GM12878 (cell line): ENCODE measurements around the gene PRKN. TPM values are rescaled to one million over a fixed set of nuclear protein-coding genes. Genes with fewer than 3 reads are reported as not detected.

Experiments
- ATAC-seq: fragments of 200-7000 bp; cut with Tn5 transposase; 3 replicates; pipeline ENCODE4 v1.9.1; 2020; ENCODE audit warnings: mild to moderate bottlenecking, moderate library complexity
- BruUV-seq: library from RNA; stranded (reverse); fragments of 400-500 nt; replicated peaks from 2 replicates; lab custom pipeline; 2021; lab: Mats Ljungman, UMichigan
- CTCF ChIA-PET: fragments of 300-600 bp; sonication (Branson Sonifier 250); formaldehyde crosslinking; extraction: SDS; loops from one replicate; lab custom pipeline; 2021; ENCODE audit warnings: inconsistent platforms; lab: Yijun Ruan, JAX
- POLR2A ChIA-PET: fragments of 350-600 bp; formaldehyde crosslinking; extraction: SDS; loops from one replicate; lab custom pipeline; 2021; ENCODE audit warnings: inconsistent platforms; lab: Charles Lee
- RAD21 ChIA-PET: fragments of 300-600 bp; sonication (Branson Sonifier 250); formaldehyde crosslinking; loops from one replicate; lab custom pipeline; 2023; ENCODE audit warnings: antibody characterized with exemption; ENCODE audit not compliant: unreplicated experiment; lab: Charles Lee
- SMC1A ChIA-PET: fragments of 300-600 bp; sonication (Branson Sonifier 250); formaldehyde crosslinking; loops from one replicate; lab custom pipeline; 2023; ENCODE audit not compliant: unreplicated experiment, uncharacterized antibody; lab: Charles Lee
- DNase-seq: peaks from one replicate; pipeline ENCODE4 v3.0.0-alpha.2; 2011; ENCODE audit warnings: low read depth, low spot score
- FAIRE-seq: peaks from 3 replicates; lab custom pipeline; 2011; peaks lifted over from hg19 to GRCh38; lab: Jason Lieb, UNC
- H2AFZ ChIP-seq: 2 replicates; pipeline ENCODE4 v1.6.0; 2011; ENCODE audit warnings: low read depth, low read length, control low read depth; ENCODE audit not compliant: control insufficient read depth
- H3K27ac ChIP-seq: 2 replicates; pipeline ENCODE4 v1.5.1; 2011; ENCODE audit warnings: control low read depth; ENCODE audit not compliant: control insufficient read depth, insufficient read depth
- H3K27me3 ChIP-seq, 2 experiments: replicated peaks in 1 of 2; 2 replicates each; pipeline versions ENCODE4 v1.6.0 to v1.6.1; 2011; ENCODE audit warnings: low read length in 1 of 2; ENCODE audit not compliant: control insufficient read depth in 2 of 2, insufficient read depth in 2 of 2
- H3K36me3 ChIP-seq, 2 experiments: 2 replicates each; pipeline ENCODE4 v1.5.1; 2011; ENCODE audit warnings: low read length in 1 of 2; ENCODE audit not compliant: control insufficient read depth in 2 of 2, insufficient read depth in 2 of 2
- H3K4me1 ChIP-seq: 2 replicates; pipeline ENCODE4 v1.6.1; 2011; ENCODE audit warnings: mild to moderate bottlenecking, low read length, moderate library complexity, mixed read lengths; ENCODE audit not compliant: control insufficient read depth, insufficient read depth
- H3K4me2 ChIP-seq: 2 replicates; pipeline ENCODE4 v1.6.0; 2011; ENCODE audit warnings: control low read depth; ENCODE audit not compliant: control insufficient read depth, insufficient read depth
- H3K4me3 ChIP-seq: fragments of 200-600 bp; sonication (generic); 2 replicates; pipeline ENCODE4 v1.5.1; 2016
- H3K79me2 ChIP-seq: 2 replicates; pipeline ENCODE4 v1.6.0; 2011; ENCODE audit warnings: low read length; ENCODE audit not compliant: control insufficient read depth, insufficient read depth
- H3K9ac ChIP-seq: 2 replicates; pipeline ENCODE4 v1.8.0; 2011; ENCODE audit warnings: low read length, control low read depth, mixed read lengths; ENCODE audit not compliant: control insufficient read depth, insufficient read depth
- H3K9me3 ChIP-seq: replicated peaks from 3 replicates; pipeline ENCODE4 v1.5.1; 2011; ENCODE audit warnings: mild to moderate bottlenecking, low read length; ENCODE audit not compliant: control insufficient read depth, insufficient read depth
- H4K20me1 ChIP-seq: 2 replicates; pipeline ENCODE4 v1.6.0; 2011; ENCODE audit not compliant: control insufficient read depth, insufficient read depth
- EP300 ChIP-seq, 2 experiments: fragments of 150-350 bp in 1 of 2; IDR thresholded peaks; 2 replicates each; pipeline ENCODE4 v1.6.1; 2011 to 2012; ENCODE audit warnings: low read depth in 2 of 2, low read length in 2 of 2, borderline replicate concordance in 1 of 2, improper control_type of control experiment in 1 of 2, inconsistent platforms in 1 of 2; ENCODE audit not compliant: control insufficient read depth in 1 of 2
- ETV6 ChIP-seq, 2 experiments: fragments of 450-650 bp in 1 of 2; IDR thresholded peaks in 1 of 2; conservative IDR thresholded peaks in 1 of 2; 2 replicates each; pipeline ENCODE4 v1.6.1; 2014; ENCODE audit warnings: antibody characterized with exemption in 1 of 2, borderline replicate concordance in 1 of 2, low read depth in 1 of 2, mild to moderate bottlenecking in 1 of 2, moderate library complexity in 1 of 2
- HDAC2 ChIP-seq: fragments of 200-600 bp; sonication (generic); IDR thresholded peaks from 2 replicates; pipeline ENCODE4 v1.6.1; 2017
- NBN ChIP-seq: fragments of 450-650 bp; IDR thresholded peaks from 2 replicates; pipeline ENCODE4 v1.6.1; 2016
- NRF1 ChIP-seq: conservative IDR thresholded peaks from 2 replicates; pipeline ENCODE4 v1.6.1; 2011; ENCODE audit warnings: mild to moderate bottlenecking, low read depth, low read length, improper control_type of control experiment
- PAX5 ChIP-seq: IDR thresholded peaks from 2 replicates; pipeline ENCODE4 v1.6.1; 2011; ENCODE audit warnings: low read depth, low read length, borderline replicate concordance
- PAX8 ChIP-seq: fragments of 450-650 bp; IDR thresholded peaks from 2 replicates; pipeline ENCODE4 v1.6.1; 2017; ENCODE audit warnings: mild to moderate bottlenecking, moderate library complexity
- POU2F2 ChIP-seq: IDR thresholded peaks from 3 replicates; pipeline ENCODE4 v1.6.1; 2011; ENCODE audit warnings: low read depth, mild to moderate bottlenecking, low read length, borderline replicate concordance
- RFX5 ChIP-seq: IDR thresholded peaks from 2 replicates; pipeline ENCODE4 v1.6.1; 2011; ENCODE audit warnings: low read depth, low read length, improper control_type of control experiment
- SP1 ChIP-seq: IDR thresholded peaks from one replicate; pipeline ENCODE4 v1.6.1; 2011; ENCODE audit warnings: low read depth, low read length
- YBX1 ChIP-seq: fragments of 450-650 bp; IDR thresholded peaks from 2 replicates; pipeline ENCODE4 v1.6.1; 2016; ENCODE audit warnings: antibody characterized with exemption
- ZNF384 ChIP-seq: IDR thresholded peaks from 2 replicates; pipeline ENCODE4 v1.6.1; 2012; ENCODE audit warnings: low read depth, mild to moderate bottlenecking, low read length, improper control_type of control experiment, borderline replicate concordance
- ZNF622 ChIP-seq: fragments of 450-650 bp; IDR thresholded peaks from 2 replicates; pipeline ENCODE4 v1.6.1; 2017; ENCODE audit warnings: mild to moderate bottlenecking, inconsistent platforms
- WGBS: methylation state at CpG from one replicate; pipeline ENCODE4 v1.1.6; 2016; ENCODE audit warnings: low lambda C conversion rate; ENCODE audit not compliant: insufficient replicate concordance, insufficient coverage; ENCODE audit errors: missing lambda C conversion rate; 5-methylcytosine and 5-hydroxymethylcytosine counted together
- in situ Hi-C: fragments of 300-500 bp; cut with MboI; formaldehyde crosslinking; loops from 9 replicates; pipeline ENCODE4 v1.14.3; 2018; ENCODE audit warnings: mixed read lengths
- intact Hi-C: fragments of 100-400 bp; cut with micrococcal nuclease; formaldehyde crosslinking; loops from one replicate; pipeline ENCODE4 v1.14.2; 2022; ENCODE audit not compliant: unreplicated experiment
- polyA plus RNA-seq, 11 experiments: library from polyadenylated mRNA; depleted of rRNA in 4 of 11; unstranded in 6 of 11; stranded (reverse) in 5 of 11; fragments of >200 nt; fragmentation: Nextera tagmentation in 4 of 11; fragmentation: Illumina TruSeq in 1 of 11; extraction: Ambion mirVana in 4 of 11; extraction: Trizol in 1 of 11; gene quantifications; 1 replicate in 1 of 11; 2 replicates in 10 of 11; pipeline versions ENCODE4 v1.2.1 to v1.2.3, GENCODE V29; 2011 to 2016; ENCODE audit warnings: inconsistent platforms in 2 of 11, missing spikeins in 2 of 11, low read depth in 1 of 11
- total RNA-seq, 4 experiments: library from RNA; depleted of rRNA in 3 of 4; stranded (reverse); fragments of >200 nt in 3 of 4; fragmentation: Illumina TruSeq in 1 of 4; extraction: Trizol in 1 of 4; gene quantifications; 2 replicates each; pipeline versions ENCODE4 v1.2.1 to v1.2.3, GENCODE V29; 2013 to 2021
- TF ChIP-seq, protein P1 (sequence below): IDR thresholded peaks from 2 replicates; pipeline ENCODE4 v1.6.1; 2012; ENCODE audit warnings: low read depth, low read length, improper control_type of control experiment
- TF ChIP-seq, protein P2 (sequence below): IDR thresholded peaks from 2 replicates; pipeline ENCODE4 v1.6.1; 2012; ENCODE audit warnings: low read length, inconsistent platforms

Gene PRKN
- total and polyA plus RNA-seq, 10 of the 15 experiments (the other 5 are each of a cell fraction or from before 2014, with no cell fraction given), result 0.06 to 0.09 TPM; not detected in 8

DNA sequence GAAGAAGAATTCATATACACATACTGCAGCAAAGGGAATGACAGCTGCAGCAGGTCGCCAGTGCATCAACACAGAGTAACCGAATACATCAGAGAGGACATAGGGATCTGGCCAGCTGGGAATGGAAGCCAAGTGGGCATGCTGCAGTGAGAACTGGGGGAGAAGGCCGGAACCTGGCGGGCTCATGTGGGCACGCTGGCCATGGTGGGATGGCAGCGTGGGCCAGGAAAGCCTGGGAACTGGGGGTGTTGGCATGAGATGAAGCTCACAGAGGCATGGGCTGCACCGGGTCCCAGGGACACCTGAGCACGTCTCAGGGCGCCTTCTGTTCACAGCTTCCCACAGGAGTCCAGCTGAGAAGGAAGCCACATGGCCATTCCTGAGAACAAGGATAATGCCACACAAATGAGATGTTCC is 1314.2 kb downstream of the PRKN start:
- intact Hi-C loops, result loop anchor here (10.0 kb wide), 1 partner anchor 511 kb away; no protein-coding TSS in a partner anchor
- ChIA-PET POLR2A (no interaction called here), RAD21 (no interaction called here), SMC1A (no interaction called here), CTCF (no interaction called here)
- TF ChIP-seq HDAC2, result no peak
- TF ChIP-seq ETV6 (conservative IDR thresholded peaks at IDR 0.05 in 1 of 2, IDR thresholded peaks at IDR 0.05 in 1 of 2; ENCODE audit: borderline replicate concordance in 1 of 2, low read depth in 1 of 2), result no peak
- 21% methylated on average over 9 of the region's 9 CpGs for WGBS
- H3K9me3 ChIP-seq, result no peaks in the 10 kb centered on the region
- no peak overlapping the region for H2AFZ ChIP-seq
- H3K27ac ChIP-seq, result no peak overlapping the region
- no peaks in the 10 kb centered on the region for H3K79me2 ChIP-seq
- no peak for ATAC-seq
- H3K4me2 ChIP-seq, result no peak overlapping the region
- H3K36me3 ChIP-seq, result no peaks in the 10 kb centered on the region
- no peaks in the 10 kb centered on the region for H3K4me1 ChIP-seq
- no peak for DNase-seq
- no TSS peak for BruUV-seq
- peaks cover 0 to 2% of the 10 kb centered on the region in 2 experiments; a peak in 2 of 4 replicates for H3K27me3 ChIP-seq
- H4K20me1 ChIP-seq, result no peaks in the 10 kb centered on the region
- in situ Hi-C loops, result no loop called here
- no peak for FAIRE-seq
- no peak overlapping the region for H3K4me3 ChIP-seq
- no peak overlapping the region for H3K9ac ChIP-seq

DNA sequence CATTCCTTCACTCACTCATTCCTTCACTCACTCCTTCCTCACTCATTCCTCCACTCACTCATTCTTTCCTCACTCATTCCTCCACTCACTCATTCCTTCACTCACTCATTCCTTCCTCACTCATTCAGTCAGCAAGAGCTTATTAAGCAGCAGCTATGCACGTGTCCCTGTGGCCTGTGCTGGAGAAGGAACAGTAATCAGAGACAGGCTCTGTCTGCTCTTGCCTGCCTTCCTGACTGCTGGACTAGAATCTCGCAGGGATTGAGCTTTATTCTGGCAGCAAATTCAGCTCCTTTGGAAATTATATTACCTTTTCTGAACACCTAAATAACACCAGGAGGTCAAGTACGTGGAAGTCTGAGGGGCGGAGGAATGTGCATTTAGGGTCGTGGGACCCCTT is 1314.8 kb downstream of the PRKN start:
- ATAC-seq (no peak), DNase-seq (no peak), FAIRE-seq (no peak)
- H4K20me1 ChIP-seq, result no peaks in the 10 kb centered on the region
- no peak overlapping the region for H3K4me3 ChIP-seq
- SMC1A ChIA-PET, result no interaction called here
- no peak overlapping the region for H2AFZ ChIP-seq
- no peaks in the 10 kb centered on the region for H3K4me1 ChIP-seq
- H3K79me2 ChIP-seq, result no peaks in the 10 kb centered on the region
- CTCF ChIA-PET, result no interaction called here
- intact Hi-C loops (loop anchor here (10.0 kb wide), 1 partner anchor 512 kb away; no protein-coding TSS in a partner anchor), in situ Hi-C loops (no loop called here)
- WGBS, result 19% methylated on average over 5 of the region's 5 CpGs
- no TSS peak for BruUV-seq
- no peaks in the 10 kb centered on the region for H3K36me3 ChIP-seq
- no peak overlapping the region for H3K9ac ChIP-seq
- H3K4me2 ChIP-seq, result no peak overlapping the region
- no peak overlapping the region for H3K27ac ChIP-seq
- H3K9me3 ChIP-seq, result no peaks in the 10 kb centered on the region
- no peak for TF ChIP-seq EP300 (IDR thresholded peaks at IDR 0.05; ENCODE audit: borderline replicate concordance in 1 of 2, control insufficient read depth in 1 of 2, low read depth in 2 of 2, low read length in 2 of 2)
- TF ChIP-seq YBX1, result no peak
- TF ChIP-seq, protein P1, sequence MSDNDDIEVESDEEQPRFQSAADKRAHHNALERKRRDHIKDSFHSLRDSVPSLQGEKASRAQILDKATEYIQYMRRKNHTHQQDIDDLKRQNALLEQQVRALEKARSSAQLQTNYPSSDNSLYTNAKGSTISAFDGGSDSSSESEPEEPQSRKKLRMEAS, result no peak
- TF ChIP-seq ZNF622, result no peak
- TF ChIP-seq NRF1, result no peak
- no peak for TF ChIP-seq PAX8
- no peak for TF ChIP-seq SP1
- TF ChIP-seq NBN, result no peak
- no peak for TF ChIP-seq ZNF384
- no peak for TF ChIP-seq RFX5
- TF ChIP-seq, protein P2, sequence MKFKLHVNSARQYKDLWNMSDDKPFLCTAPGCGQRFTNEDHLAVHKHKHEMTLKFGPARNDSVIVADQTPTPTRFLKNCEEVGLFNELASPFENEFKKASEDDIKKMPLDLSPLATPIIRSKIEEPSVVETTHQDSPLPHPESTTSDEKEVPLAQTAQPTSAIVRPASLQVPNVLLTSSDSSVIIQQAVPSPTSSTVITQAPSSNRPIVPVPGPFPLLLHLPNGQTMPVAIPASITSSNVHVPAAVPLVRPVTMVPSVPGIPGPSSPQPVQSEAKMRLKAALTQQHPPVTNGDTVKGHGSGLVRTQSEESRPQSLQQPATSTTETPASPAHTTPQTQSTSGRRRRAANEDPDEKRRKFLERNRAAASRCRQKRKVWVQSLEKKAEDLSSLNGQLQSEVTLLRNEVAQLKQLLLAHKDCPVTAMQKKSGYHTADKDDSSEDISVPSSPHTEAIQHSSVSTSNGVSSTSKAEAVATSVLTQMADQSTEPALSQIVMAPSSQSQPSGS, result no peak
- no peak for TF ChIP-seq POU2F2
- no peak for TF ChIP-seq HDAC2
- no peak for TF ChIP-seq PAX5
- RAD21 ChIA-PET, result no interaction called here
- peaks cover 0 to 2% of the 10 kb centered on the region in 2 experiments; a peak in 2 of 4 replicates for H3K27me3 ChIP-seq
- POLR2A ChIA-PET, result no interaction called here
